GM21423 (cell line): ENCODE data around the gene RGS12.

Source experiments
- ATAC-seq: cut with Tn5 transposase; IDR thresholded peaks from one replicate; pipeline ENCODE4 v1.9.1; 2021; ENCODE audit warnings: mild to moderate bottlenecking, moderate library complexity; ENCODE audit not compliant: unreplicated experiment

RGS12 gene

GRCh38 chr4:3254302-3255131, 38.3 kb upstream of the RGS12 start:
- ATAC-seq = no peak

- no peak for ATAC-seq
Observed at GRCh38 chr4:3255611-3256186, 37.1 kb upstream of the RGS12 start.

- no peak for ATAC-seq
Observed at GRCh38 chr4:3256230-3257102, 36.4 kb upstream of the RGS12 start.

GRCh38 chr4:3257103-3257555, 35.7 kb upstream of the RGS12 start:
- ATAC-seq = no peak

- no peak for ATAC-seq
Observed at GRCh38 chr4:3257556-3258482, 35.0 kb upstream of the RGS12 start.

GRCh38 chr4:3261411-3262207, 31.2 kb upstream of the RGS12 start:
- no peak for ATAC-seq

GRCh38 chr4:3262208-3263052, 30.4 kb upstream of the RGS12 start:
- no peak for ATAC-seq

- ATAC-seq = no peak
Observed at GRCh38 chr4:3263053-3263875, 29.6 kb upstream of the RGS12 start.

- ATAC-seq = no peak
Observed at GRCh38 chr4:3263876-3264193, 29.0 kb upstream of the RGS12 start.

GRCh38 chr4:3266076-3266475, 26.7 kb upstream of the RGS12 start:
- no peak for ATAC-seq

- ATAC-seq = no peak
Observed at GRCh38 chr4:3267576-3268394, 25.0 kb upstream of the RGS12 start.

- no peak for ATAC-seq
Observed at GRCh38 chr4:3268395-3269104, 24.3 kb upstream of the RGS12 start.

GRCh38 chr4:3269105-3269927, 23.5 kb upstream of the RGS12 start:
- no peak for ATAC-seq

GRCh38 chr4:3269991-3270611, 22.7 kb upstream of the RGS12 start:
- no peak for ATAC-seq

GRCh38 chr4:3271131-3271530, 21.7 kb upstream of the RGS12 start:
- no peak for ATAC-seq
